Lung (tissue), 12 donors: ENCODE results near the gene GIPC1. TPM values are rescaled to one million over a fixed set of nuclear protein-coding genes. Genes with fewer than 3 reads are reported as not detected.

ENCODE experiments used
- ATAC-seq: fragments of 200-7000 bp; cut with Tn5 transposase; one replicate; pipeline ENCODE4 v1.9.1; 2020; ENCODE audit warnings: moderate number of reproducible peaks; ENCODE audit not compliant: insufficient read depth, low FRiP score
- DNase-seq, 3 donors: peaks; one replicate each; pipeline ENCODE4 v3.0.0-alpha.2; 2013 to 2017
- H3K27ac ChIP-seq, 2 donors: one replicate each; pipeline ENCODE4 v1.5.1; 2013; ENCODE audit warnings: mild to moderate bottlenecking in 2 of 2, moderate library complexity in 2 of 2, control low read depth in 1 of 2, inconsistent platforms in 1 of 2, low read depth in 1 of 2, low read length in 1 of 2
- H3K27me3 ChIP-seq, 3 donors: one replicate each; pipeline ENCODE4 v1.5.1; 2013; ENCODE audit warnings: low read length in 2 of 3; ENCODE audit not compliant: control insufficient read depth in 3 of 3, insufficient read depth in 3 of 3
- H3K36me3 ChIP-seq, 4 donors: one replicate each; pipeline ENCODE4 v1.5.1; 2013; ENCODE audit warnings: low read length in 4 of 4, mild to moderate bottlenecking in 1 of 4, moderate library complexity in 1 of 4; ENCODE audit not compliant: control insufficient read depth in 4 of 4, insufficient read depth in 4 of 4
- H3K4me1 ChIP-seq, 5 donors: one replicate each; pipeline ENCODE4 v1.5.1; 2013; ENCODE audit warnings: low read length in 5 of 5, mild to moderate bottlenecking in 2 of 5, moderate library complexity in 1 of 5; ENCODE audit not compliant: control insufficient read depth in 5 of 5, insufficient read depth in 5 of 5
- H3K4me3 ChIP-seq: one replicate; pipeline ENCODE4 v1.5.1; 2013; ENCODE audit warnings: mild to moderate bottlenecking, control low read depth, moderate library complexity
- H3K9ac ChIP-seq, 2 donors: one replicate each; pipeline ENCODE4 v1.5.1; 2013; ENCODE audit warnings: low read length in 2 of 2, control low read depth in 1 of 2; ENCODE audit not compliant: insufficient read depth in 1 of 2
- H3K9me3 ChIP-seq, 4 donors: one replicate each; pipeline ENCODE4 v1.5.1; 2013; ENCODE audit warnings: low read length in 3 of 4, mild to moderate bottlenecking in 1 of 4, moderate library complexity in 1 of 4; ENCODE audit not compliant: control insufficient read depth in 4 of 4, insufficient read depth in 3 of 4
- WGBS, 2 donors: extraction: QIAGEN DNeasy Blood & Tissue Kit; methylation state at CpG; one replicate each; pipeline ENCODE4 v1.1.7; 2013; 5-methylcytosine and 5-hydroxymethylcytosine counted together
- polyA plus RNA-seq, 2 donors: library from polyadenylated mRNA; stranded (reverse); fragments of 200-250 nt; gene quantifications; one replicate each; pipeline ENCODE4 v1.2.1, GENCODE V29; 2013
- total RNA-seq, 2 donors: library from RNA; depleted of rRNA in 1 of 2; stranded (reverse); fragments of >200 nt in 1 of 2; gene quantifications; one replicate each; pipeline ENCODE4 v1.2.1, GENCODE V29; 2014 to 2021
- TF ChIP-seq, protein P1 (sequence below): IDR thresholded peaks from 2 replicates; pipeline ENCODE4 v1.5.1; 2012; ENCODE audit warnings: mild to moderate bottlenecking; ENCODE audit errors: control extremely low read depth, extremely low read depth
- donor health status: control.
- donor health status: control.
- donor health status: Bipolar disorder and iron deficiency.
- donor health status: healthy.
- donor health status: DM: yes; HTN: yes; CAD: no.

GIPC1 gene
- total and polyA plus RNA-seq, 4 donors: 94.9 to 156 (median 131) TPM

DNA sequence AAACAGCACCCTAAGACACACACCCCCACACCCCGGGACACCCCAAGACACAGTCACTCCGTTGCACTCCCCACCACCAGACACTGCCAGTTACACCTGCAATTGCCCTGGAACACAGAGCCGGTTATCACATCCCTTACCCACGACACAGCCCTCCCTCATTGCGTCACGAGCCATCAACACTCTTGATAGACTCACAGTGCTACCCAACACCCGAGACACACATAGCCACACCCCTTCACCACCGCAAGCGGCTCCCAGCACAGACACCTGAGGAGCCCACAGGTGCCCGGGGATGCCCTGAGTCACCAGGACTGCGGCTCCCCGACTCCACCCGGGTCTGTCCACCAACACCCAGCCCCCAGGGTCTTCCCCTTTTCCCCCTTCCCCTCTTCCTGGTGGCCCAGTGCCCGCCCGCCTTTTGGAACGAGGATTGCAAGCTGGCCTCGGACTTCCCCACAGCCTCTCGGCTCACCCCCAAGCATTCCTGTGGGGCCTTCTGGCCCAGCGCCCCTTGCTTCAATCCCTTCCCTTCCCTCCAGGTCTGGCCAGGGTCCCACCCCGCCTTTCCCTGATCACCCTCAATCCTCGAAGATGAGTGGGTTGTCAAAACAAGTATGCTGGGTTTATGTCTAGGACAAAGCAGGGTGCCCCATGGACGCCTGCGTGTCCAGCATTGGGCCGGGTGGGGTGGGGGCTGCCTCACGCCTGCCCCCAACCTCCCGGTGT lies 19.1 kb downstream of the GIPC1 start:
- H3K36me3 ChIP-seq: peaks cover 3 to 32% (median 14%) of the 10 kb centered on the region in 4 donors
- peaks cover 0 to 88% (median 22%) of the 10 kb centered on the region in 5 donors for H3K4me1 ChIP-seq
- DNase-seq (peak; percentile 92 to 95 (median 95)), ATAC-seq (no peak)
- peaks cover 0 to 9% (median 0%) of the 10 kb centered on the region in 3 donors for H3K27me3 ChIP-seq
- 47 to 49% methylated on average over 26 of the region's 26 CpGs for WGBS, 2 donors
- peak overlapping the region in 1 of 2 donors; percentile 26 for H3K27ac ChIP-seq
- H3K4me3 ChIP-seq: no peak overlapping the region
- peaks cover 0 to 2% (median 0%) of the 10 kb centered on the region in 4 donors for H3K9me3 ChIP-seq
- TF ChIP-seq, protein P1, sequence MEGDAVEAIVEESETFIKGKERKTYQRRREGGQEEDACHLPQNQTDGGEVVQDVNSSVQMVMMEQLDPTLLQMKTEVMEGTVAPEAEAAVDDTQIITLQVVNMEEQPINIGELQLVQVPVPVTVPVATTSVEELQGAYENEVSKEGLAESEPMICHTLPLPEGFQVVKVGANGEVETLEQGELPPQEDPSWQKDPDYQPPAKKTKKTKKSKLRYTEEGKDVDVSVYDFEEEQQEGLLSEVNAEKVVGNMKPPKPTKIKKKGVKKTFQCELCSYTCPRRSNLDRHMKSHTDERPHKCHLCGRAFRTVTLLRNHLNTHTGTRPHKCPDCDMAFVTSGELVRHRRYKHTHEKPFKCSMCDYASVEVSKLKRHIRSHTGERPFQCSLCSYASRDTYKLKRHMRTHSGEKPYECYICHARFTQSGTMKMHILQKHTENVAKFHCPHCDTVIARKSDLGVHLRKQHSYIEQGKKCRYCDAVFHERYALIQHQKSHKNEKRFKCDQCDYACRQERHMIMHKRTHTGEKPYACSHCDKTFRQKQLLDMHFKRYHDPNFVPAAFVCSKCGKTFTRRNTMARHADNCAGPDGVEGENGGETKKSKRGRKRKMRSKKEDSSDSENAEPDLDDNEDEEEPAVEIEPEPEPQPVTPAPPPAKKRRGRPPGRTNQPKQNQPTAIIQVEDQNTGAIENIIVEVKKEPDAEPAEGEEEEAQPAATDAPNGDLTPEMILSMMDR: no peak
- peak overlapping the region in 1 of 2 donors; percentile 13 for H3K9ac ChIP-seq

DNA sequence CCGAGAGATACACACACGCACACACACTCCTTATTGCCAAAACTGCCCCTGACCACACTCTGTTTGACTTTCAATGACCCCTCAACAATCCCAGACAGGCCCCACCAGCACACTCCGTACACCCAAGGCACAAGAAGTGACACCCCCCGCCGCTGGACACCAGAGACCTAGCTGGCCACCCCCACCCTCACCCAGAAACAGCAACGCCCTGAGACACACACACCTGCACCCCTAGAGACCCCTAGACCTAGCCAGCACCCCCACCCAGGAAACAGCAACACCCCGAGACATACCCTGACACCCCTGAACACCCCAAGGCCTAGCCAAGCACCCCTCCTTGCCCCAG lies 19.6 kb downstream of the GIPC1 start:
- peak in 1 of 3 donors; percentile 19 for DNase-seq
- H3K9me3 ChIP-seq: peaks cover 0 to 2% (median 0%) of the 10 kb centered on the region in 4 donors
- H3K36me3 ChIP-seq: peaks cover 3 to 32% (median 11%) of the 10 kb centered on the region in 4 donors
- peaks cover 0 to 9% (median 0%) of the 10 kb centered on the region in 3 donors for H3K27me3 ChIP-seq
- 81 to 87% methylated on average over 7 of the region's 7 CpGs for WGBS, 2 donors
- ATAC-seq: no peak
- no peak overlapping the region for H3K27ac ChIP-seq
- TF ChIP-seq, protein P1: no peak
- H3K4me3 ChIP-seq: no peak overlapping the region
- H3K4me1 ChIP-seq: peaks cover 0 to 88% (median 22%) of the 10 kb centered on the region in 5 donors
- no peak overlapping the region for H3K9ac ChIP-seq

DNA sequence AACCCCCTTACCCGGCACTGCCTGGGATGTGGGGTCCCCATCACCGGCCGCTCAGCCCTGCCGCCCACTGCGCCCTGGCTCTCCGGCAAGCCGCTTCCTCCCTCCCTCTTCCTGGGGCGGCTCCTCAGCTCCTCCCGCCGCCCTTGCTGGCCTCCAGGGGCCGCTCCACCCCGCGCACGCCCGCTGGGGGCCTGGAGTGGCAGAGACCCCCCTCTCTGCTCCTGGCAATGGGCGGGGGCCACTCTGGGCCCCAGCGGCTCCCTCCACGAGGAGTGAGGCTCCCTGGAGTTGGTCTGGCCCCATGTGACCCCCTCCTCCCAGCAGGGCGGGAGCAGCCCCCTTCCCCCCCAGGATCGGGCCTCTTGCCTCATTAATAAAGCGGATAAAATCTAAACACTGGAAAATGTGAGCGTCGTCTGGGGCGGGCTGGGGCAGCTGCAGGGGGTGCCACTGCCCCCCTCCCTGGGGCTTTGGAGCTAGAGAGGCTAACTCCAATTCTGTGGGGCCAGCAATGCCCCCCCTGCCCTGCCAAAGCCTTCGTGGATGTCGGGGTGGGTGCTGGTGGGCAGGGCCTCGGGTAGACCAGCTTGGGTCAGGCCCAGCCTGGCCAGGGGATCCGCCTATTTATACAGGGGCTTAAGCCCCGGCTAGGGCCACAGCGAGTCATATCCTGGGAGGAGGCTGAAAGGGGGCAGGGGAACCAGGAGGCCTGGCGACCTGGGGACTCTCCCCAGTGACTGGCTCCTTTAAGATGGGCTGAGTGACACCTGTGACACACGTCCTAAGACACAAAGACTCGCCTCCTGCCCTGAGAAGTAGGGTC lies 20.5 kb downstream of the GIPC1 start, which contains the start of gene PTGER1:
Gene PTGER1, minus strand, starts transcription at position 104 of the 823 bp plus-strand sequence. CDS start 1,034 bp downstream, outside the sequence.
- no peak within 1 kb of the TSS for H3K27ac ChIP-seq

More for the DNA sequence above, 20.5 kb downstream of the GIPC1 start, which contains the start of gene PTGER1:
- Histone ChIP-seq H3K4me1 (peaks cover 0 to 84% (median 22%) of the 10 kb centered on the region in 5 donors), H3K4me3 (no peak within 1 kb of the TSS), H3K36me3 (peaks cover 3 to 34% (median 11%) of the 10 kb centered on the region in 4 donors), H3K27me3 (peaks cover 0 to 9% (median 0%) of the 10 kb centered on the region in 3 donors), H3K9me3 (peaks cover 0 to 2% (median 0%) of the 10 kb centered on the region in 4 donors), H3K9ac (no peak within 1 kb of the TSS)
- no peak for ATAC-seq
- TF ChIP-seq, protein P1: peak; percentile 5
- WGBS, 2 donors: 8 to 11% methylated on average over 33 of the region's 33 CpGs
- peak; percentile 88 to 93 (median 90) for DNase-seq
